ENCODE results near the gene NAALAD2.
"Not testable (repeated sequence)": the region's sequence is repeated elsewhere in the genome, so short reads cannot be mapped to it uniquely, and the experiment has no call there.

NAALAD2 gene
- 0 reads per million in 3 donors for total RNA-seq

DNA sequence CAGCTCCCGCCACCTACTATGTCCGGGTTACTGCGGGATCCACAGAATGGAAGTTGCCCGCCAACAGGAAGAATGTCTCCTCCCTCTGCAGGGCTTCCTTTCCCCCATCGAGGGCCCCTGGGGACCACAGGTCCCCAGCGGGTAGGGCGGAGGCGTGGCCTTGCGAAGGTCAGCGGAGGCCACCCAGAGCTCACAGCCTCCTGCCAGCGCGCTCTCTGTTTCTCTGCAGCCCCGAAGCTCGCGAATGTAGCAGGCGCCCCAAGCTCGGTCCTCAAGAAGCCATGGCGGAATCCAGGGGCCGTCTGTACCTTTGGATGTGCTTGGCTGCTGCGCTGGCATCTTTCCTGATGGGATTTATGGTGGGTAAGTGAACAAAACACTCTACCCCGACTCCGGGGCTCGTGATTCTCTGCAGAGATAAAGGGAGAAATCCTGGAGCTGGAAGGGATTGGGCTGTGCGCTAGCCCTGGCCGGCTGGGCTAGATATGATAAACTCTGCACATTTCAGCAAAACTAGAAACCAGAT is at the start of gene NAALAD2:
Gene NAALAD2 (plus strand): TSS at position 186 of the 526 bp plus-strand sequence. CDS start 96 bp downstream, at position 282.
- Histone ChIP-seq H3K4me1 (ENCODE audit: control insufficient read depth, insufficient read depth, low read length, poor library complexity, severe bottlenecking) (peaks cover 8% of the 10 kb centered on the region), H3K27ac (ENCODE audit: insufficient read depth, low read length, poor library complexity, severe bottlenecking) (no peak within 1 kb of the TSS), H3K4me3 (ENCODE audit: insufficient read depth, low read depth, low read length, poor library complexity, severe bottlenecking) (peak within 1 kb of the TSS; percentile 14), H3K36me3 (ENCODE audit: control insufficient read depth, insufficient read depth, low read length) (no peaks in the 10 kb centered on the region), H3K27me3 (replicated peaks; ENCODE audit: control insufficient read depth, insufficient read depth, low read length, poor library complexity, severe bottlenecking) (peaks cover 4% of the 10 kb centered on the region), H3K9me3 (ENCODE audit: control insufficient read depth, low read length) (no peaks in the 10 kb centered on the region)
- DNase-seq: no peak

DNA sequence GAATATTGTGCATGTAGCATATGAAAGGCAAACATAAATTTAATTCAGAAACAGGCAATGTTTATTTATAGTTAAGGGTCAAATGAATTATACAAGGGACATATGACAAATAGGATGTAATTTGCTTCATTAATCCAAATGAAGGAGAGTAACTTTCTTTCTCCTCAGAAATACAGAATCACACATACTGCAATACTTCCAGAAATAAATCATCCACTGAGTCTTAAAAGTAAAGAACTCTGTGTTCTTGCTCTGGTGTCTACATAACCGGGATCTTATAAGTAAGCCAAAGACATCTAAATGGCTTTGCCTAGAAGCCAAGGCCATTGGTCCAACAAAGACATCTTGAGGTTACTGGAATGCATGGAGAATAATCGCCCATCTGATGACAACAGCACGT is 48.8 kb upstream of the NAALAD2 start, which contains the start of gene UBTFL1:
Gene UBTFL1 (plus strand): TSS at position 301 of the 400 bp plus-strand sequence. CDS start 0 bp downstream, at position 301.
- H3K36me3 ChIP-seq (ENCODE audit: control insufficient read depth, insufficient read depth, low read length); H3K27ac ChIP-seq (ENCODE audit: insufficient read depth, low read length, poor library complexity, severe bottlenecking); H3K9me3 ChIP-seq (ENCODE audit: control insufficient read depth, low read length); DNase-seq; H3K27me3 ChIP-seq (replicated peaks; ENCODE audit: control insufficient read depth, insufficient read depth, low read length, poor library complexity, severe bottlenecking); H3K4me1 ChIP-seq (ENCODE audit: control insufficient read depth, insufficient read depth, low read length, poor library complexity, severe bottlenecking); H3K4me3 ChIP-seq (ENCODE audit: insufficient read depth, low read depth, low read length, poor library complexity, severe bottlenecking): not testable (repeated sequence)

DNA sequence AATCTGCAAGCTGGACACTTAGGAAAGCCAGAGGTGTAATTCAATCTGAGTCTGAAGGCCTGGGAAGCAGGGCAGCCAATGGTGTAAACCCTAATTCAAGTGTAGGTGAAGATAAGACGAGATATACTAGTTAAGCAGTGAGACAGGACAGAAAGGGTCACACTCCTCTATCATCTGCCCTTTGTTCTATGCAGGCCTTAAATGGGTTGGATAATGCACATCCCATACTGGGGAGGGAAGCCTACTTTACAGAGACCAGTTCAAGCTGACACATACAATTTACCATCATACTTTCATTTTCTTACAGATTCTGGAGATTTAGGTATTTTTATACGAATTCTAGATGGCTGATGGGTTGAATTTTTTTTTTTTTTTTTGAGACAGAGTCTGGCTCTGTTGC is 45.7 kb upstream of the NAALAD2 start:
- H3K4me1 ChIP-seq (ENCODE audit: control insufficient read depth, insufficient read depth, low read length, poor library complexity, severe bottlenecking); H3K9me3 ChIP-seq (ENCODE audit: control insufficient read depth, low read length); H3K4me3 ChIP-seq (ENCODE audit: insufficient read depth, low read depth, low read length, poor library complexity, severe bottlenecking); H3K36me3 ChIP-seq (ENCODE audit: control insufficient read depth, insufficient read depth, low read length); H3K27me3 ChIP-seq (replicated peaks; ENCODE audit: control insufficient read depth, insufficient read depth, low read length, poor library complexity, severe bottlenecking); DNase-seq; H3K27ac ChIP-seq (ENCODE audit: insufficient read depth, low read length, poor library complexity, severe bottlenecking): not testable (repeated sequence)

DNA sequence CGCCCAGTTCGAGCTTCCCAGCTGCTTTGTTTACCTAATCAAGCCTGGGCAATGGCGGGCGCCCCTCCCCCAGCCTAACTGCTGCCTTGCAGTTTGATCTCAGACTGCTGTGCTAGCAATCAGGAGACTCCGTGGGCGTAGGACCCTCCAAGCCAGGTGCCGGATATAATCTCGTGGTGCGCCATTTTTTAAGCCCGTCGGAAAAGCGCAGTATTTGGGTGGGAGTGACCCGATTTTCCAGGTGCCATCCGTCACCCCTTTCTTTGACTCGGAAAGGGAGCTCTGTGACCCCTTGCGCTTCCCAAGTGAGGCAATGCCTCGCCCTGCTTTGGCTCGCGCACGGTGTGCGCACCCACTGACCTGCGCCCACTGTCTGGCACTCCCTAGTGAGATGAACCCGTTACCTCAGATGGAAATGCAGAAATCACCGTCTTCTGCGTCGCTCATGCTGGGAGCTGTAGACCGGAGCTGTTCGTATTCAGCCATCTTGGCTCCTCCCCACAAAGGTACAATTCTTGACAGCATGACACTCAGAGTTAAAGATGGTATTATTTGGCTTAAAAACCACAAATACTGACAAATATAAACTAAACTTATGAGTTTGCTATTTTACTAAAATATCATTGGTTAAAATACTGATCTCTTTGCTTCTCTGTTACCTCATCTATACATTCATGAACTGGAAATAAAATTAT is 39.1 kb upstream of the NAALAD2 start:
- H3K27ac ChIP-seq (ENCODE audit: insufficient read depth, low read length, poor library complexity, severe bottlenecking); DNase-seq; H3K27me3 ChIP-seq (replicated peaks; ENCODE audit: control insufficient read depth, insufficient read depth, low read length, poor library complexity, severe bottlenecking): not testable (repeated sequence)

DNA sequence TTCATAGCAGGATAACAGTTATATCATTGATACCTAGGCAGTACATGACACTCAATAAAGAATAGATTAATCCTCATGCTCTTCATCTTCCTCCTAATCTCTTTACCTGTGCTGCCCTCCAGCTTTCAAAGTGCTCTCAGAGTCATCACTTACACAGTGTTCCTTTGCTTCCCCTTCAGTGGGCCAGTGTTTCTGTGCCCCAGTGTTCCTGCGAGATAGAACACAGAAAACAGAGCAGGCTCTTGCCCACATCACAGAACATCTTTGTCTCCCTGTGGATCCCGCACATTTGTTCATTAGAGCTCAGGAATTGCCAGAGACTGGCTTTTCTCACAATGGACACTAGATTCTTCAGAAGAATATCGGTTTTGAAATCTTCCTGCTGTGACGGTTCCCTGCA is 36.2 kb upstream of the NAALAD2 start:
- not testable (repeated sequence) for H3K36me3 ChIP-seq (ENCODE audit: control insufficient read depth, insufficient read depth, low read length); DNase-seq; H3K4me1 ChIP-seq (ENCODE audit: control insufficient read depth, insufficient read depth, low read length, poor library complexity, severe bottlenecking); H3K27ac ChIP-seq (ENCODE audit: insufficient read depth, low read length, poor library complexity, severe bottlenecking); H3K9me3 ChIP-seq (ENCODE audit: control insufficient read depth, low read length); H3K27me3 ChIP-seq (replicated peaks; ENCODE audit: control insufficient read depth, insufficient read depth, low read length, poor library complexity, severe bottlenecking); H3K4me3 ChIP-seq (ENCODE audit: insufficient read depth, low read depth, low read length, poor library complexity, severe bottlenecking)

More for the DNA sequence above, 39.1 kb upstream of the NAALAD2 start:
- H3K4me1 ChIP-seq (ENCODE audit: control insufficient read depth, insufficient read depth, low read length, poor library complexity, severe bottlenecking); H3K9me3 ChIP-seq (ENCODE audit: control insufficient read depth, low read length); H3K36me3 ChIP-seq (ENCODE audit: control insufficient read depth, insufficient read depth, low read length); H3K4me3 ChIP-seq (ENCODE audit: insufficient read depth, low read depth, low read length, poor library complexity, severe bottlenecking): not testable (repeated sequence)

DNA sequence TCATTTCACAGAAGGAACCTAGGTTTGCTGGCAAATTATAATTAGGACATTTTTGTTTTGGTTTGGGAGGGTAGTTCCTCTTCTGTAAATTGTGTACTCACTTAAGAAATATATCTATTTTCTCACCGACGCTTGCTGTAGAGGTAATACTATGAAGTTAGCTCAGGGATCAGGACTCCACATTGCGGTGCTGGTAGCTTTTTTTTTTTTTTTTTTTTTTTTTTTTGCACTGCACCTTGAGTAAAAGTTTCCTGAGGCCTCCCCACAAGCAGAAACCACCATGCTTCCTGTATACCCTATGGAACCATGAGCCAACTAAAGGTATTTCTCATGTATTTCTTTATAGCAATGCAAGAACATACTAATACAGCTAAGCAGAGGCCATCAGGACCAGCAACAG is 34.0 kb upstream of the NAALAD2 start:
- H3K27ac ChIP-seq (ENCODE audit: insufficient read depth, low read length, poor library complexity, severe bottlenecking): no peak overlapping the region
- H3K9me3 ChIP-seq (ENCODE audit: control insufficient read depth, low read length): no peaks in the 10 kb centered on the region

DNA sequence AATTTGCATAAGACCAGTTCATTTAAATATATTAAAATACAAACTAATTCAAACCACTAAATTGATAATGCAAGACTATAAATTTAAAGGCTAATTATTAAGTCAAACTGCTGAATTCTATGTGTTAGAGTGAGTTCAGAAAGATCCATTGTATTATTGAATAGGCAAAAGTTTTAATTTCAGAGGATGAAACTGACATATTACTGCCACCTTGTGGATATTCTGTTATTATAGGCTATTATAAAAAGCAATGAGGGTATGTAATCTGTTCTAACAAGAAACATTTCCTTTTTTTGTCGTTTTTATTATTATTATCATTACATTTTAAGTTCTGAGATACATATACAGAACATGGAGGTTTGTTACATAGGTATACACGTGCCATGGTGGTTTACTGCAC is 20.9 kb upstream of the NAALAD2 start:
- Histone ChIP-seq H3K4me3 (ENCODE audit: insufficient read depth, low read depth, low read length, poor library complexity, severe bottlenecking) (no peak overlapping the region), H3K36me3 (ENCODE audit: control insufficient read depth, insufficient read depth, low read length) (no peaks in the 10 kb centered on the region), H3K4me1 (ENCODE audit: control insufficient read depth, insufficient read depth, low read length, poor library complexity, severe bottlenecking) (no peaks in the 10 kb centered on the region), H3K27ac (ENCODE audit: insufficient read depth, low read length, poor library complexity, severe bottlenecking) (no peak overlapping the region), H3K27me3 (replicated peaks; ENCODE audit: control insufficient read depth, insufficient read depth, low read length, poor library complexity, severe bottlenecking) (no peaks in the 10 kb centered on the region), H3K9me3 (ENCODE audit: control insufficient read depth, low read length) (no peaks in the 10 kb centered on the region)
- no peak for DNase-seq

More for the DNA sequence above, 34.0 kb upstream of the NAALAD2 start:
- no peak for DNase-seq
- Histone ChIP-seq H3K4me1 (ENCODE audit: control insufficient read depth, insufficient read depth, low read length, poor library complexity, severe bottlenecking) (no peaks in the 10 kb centered on the region), H3K27me3 (replicated peaks; ENCODE audit: control insufficient read depth, insufficient read depth, low read length, poor library complexity, severe bottlenecking) (no peaks in the 10 kb centered on the region), H3K4me3 (ENCODE audit: insufficient read depth, low read depth, low read length, poor library complexity, severe bottlenecking) (no peak overlapping the region), H3K36me3 (ENCODE audit: control insufficient read depth, insufficient read depth, low read length) (no peaks in the 10 kb centered on the region)

DNA sequence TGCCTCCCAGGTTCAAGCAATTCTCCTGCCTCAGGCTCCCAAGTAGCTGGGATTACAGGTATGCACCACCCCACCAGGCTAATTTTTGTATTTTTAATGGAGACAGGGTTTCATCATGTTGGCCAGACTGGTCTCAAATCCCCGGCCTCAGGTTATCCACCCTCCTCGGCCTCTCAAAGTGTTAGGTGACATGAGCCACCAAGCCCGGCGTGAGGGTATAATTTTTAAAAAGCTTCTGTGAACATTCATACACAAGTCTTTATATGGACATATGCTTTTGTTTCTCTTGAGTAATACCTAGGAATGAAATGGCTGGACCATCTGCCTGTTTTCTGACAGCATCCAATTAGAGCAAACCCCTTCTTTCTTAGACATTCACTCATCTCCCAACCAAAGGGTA is 14.3 kb upstream of the NAALAD2 start:
- no peak overlapping the region for H3K4me3 ChIP-seq (ENCODE audit: insufficient read depth, low read depth, low read length, poor library complexity, severe bottlenecking)
- no peaks in the 10 kb centered on the region for H3K27me3 ChIP-seq (replicated peaks; ENCODE audit: control insufficient read depth, insufficient read depth, low read length, poor library complexity, severe bottlenecking)
- H3K36me3 ChIP-seq (ENCODE audit: control insufficient read depth, insufficient read depth, low read length): no peaks in the 10 kb centered on the region
- no peak overlapping the region for H3K27ac ChIP-seq (ENCODE audit: insufficient read depth, low read length, poor library complexity, severe bottlenecking)
- no peaks in the 10 kb centered on the region for H3K9me3 ChIP-seq (ENCODE audit: control insufficient read depth, low read length)
- no peak for DNase-seq
- H3K4me1 ChIP-seq (ENCODE audit: control insufficient read depth, insufficient read depth, low read length, poor library complexity, severe bottlenecking): no peaks in the 10 kb centered on the region

DNA sequence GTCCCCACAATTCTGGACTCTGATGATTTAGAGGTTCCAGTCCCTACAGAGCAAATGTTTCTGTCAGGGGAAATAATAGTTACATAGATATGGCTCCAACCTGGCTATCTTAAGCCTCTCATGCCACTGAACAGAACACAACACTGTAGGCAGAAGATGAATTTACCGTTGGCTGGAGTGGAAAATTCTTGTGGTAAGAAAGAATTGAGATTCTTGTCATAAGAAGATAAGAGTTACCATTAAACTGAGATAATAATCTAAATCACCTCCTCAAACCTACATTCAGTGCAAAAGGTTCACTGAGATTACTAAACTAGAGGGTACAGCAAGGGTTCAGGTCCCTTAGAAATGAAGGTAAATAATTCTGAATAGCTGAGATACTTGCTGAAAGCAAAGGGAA is 10.1 kb upstream of the NAALAD2 start:
- Histone ChIP-seq H3K4me3 (ENCODE audit: insufficient read depth, low read depth, low read length, poor library complexity, severe bottlenecking) (no peak overlapping the region), H3K4me1 (ENCODE audit: control insufficient read depth, insufficient read depth, low read length, poor library complexity, severe bottlenecking) (no peaks in the 10 kb centered on the region), H3K9me3 (ENCODE audit: control insufficient read depth, low read length) (no peaks in the 10 kb centered on the region), H3K27ac (ENCODE audit: insufficient read depth, low read length, poor library complexity, severe bottlenecking) (no peak overlapping the region), H3K27me3 (replicated peaks; ENCODE audit: control insufficient read depth, insufficient read depth, low read length, poor library complexity, severe bottlenecking) (no peaks in the 10 kb centered on the region), H3K36me3 (ENCODE audit: control insufficient read depth, insufficient read depth, low read length) (no peaks in the 10 kb centered on the region)
- DNase-seq: no peak

DNA sequence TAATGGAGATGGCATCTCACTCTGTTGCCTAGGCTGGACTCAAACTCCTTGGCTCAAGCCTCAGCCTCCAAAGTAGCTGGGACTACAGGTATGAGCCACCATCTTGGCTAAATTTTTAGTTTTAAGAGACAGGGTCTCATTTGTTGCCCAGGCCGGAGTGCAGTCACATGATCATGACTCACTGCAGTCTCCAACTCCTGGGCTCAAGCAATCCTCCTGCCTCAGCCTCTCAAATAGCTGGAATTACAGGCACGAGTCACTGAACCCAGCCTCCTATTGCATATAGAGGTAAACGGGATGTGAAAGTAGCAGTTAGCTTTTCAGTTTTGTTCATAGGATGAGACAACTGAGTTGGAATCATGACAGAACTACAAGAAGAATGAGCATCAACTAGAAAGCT is 9.5 kb upstream of the NAALAD2 start:
- no peak for DNase-seq
- H3K4me1 ChIP-seq (ENCODE audit: control insufficient read depth, insufficient read depth, low read length, poor library complexity, severe bottlenecking): no peaks in the 10 kb centered on the region
- H3K4me3 ChIP-seq (ENCODE audit: insufficient read depth, low read depth, low read length, poor library complexity, severe bottlenecking): no peak overlapping the region
- H3K27ac ChIP-seq (ENCODE audit: insufficient read depth, low read length, poor library complexity, severe bottlenecking): no peak overlapping the region
- no peaks in the 10 kb centered on the region for H3K9me3 ChIP-seq (ENCODE audit: control insufficient read depth, low read length)
- H3K27me3 ChIP-seq (replicated peaks; ENCODE audit: control insufficient read depth, insufficient read depth, low read length, poor library complexity, severe bottlenecking): no peaks in the 10 kb centered on the region
- H3K36me3 ChIP-seq (ENCODE audit: control insufficient read depth, insufficient read depth, low read length): no peaks in the 10 kb centered on the region

All from effector memory CD4-positive, alpha-beta T cell (primary cell).